ENCODE measurements around the gene SH3TC1.

The SH3TC1 gene

GRCh38 chr4:8221476-8221875 lies 22.4 kb downstream of the SH3TC1 start:
- peak; percentile 57 for DNase-seq (ENCODE audit: low read depth)
- H3K4me3 ChIP-seq (ENCODE audit: control insufficient read depth, low read depth, low read length): no peak overlapping the region
- TF ChIP-seq CTCF (conservative IDR thresholded peaks at IDR 0.05; ENCODE audit: control insufficient read depth, insufficient read depth, low read depth, low read length): no peak

- no peak for TF ChIP-seq CTCF (conservative IDR thresholded peaks at IDR 0.05; ENCODE audit: control insufficient read depth, insufficient read depth, low read depth, low read length)
- DNase-seq (ENCODE audit: low read depth): no peak
- no peak overlapping the region for H3K4me3 ChIP-seq (ENCODE audit: control insufficient read depth, low read depth, low read length)
Observed at GRCh38 chr4:8221985-8222384, 22.9 kb downstream of the SH3TC1 start.

- no peak overlapping the region for H3K4me3 ChIP-seq (ENCODE audit: control insufficient read depth, low read depth, low read length)
- DNase-seq (ENCODE audit: low read depth): no peak
- TF ChIP-seq CTCF (conservative IDR thresholded peaks at IDR 0.05; ENCODE audit: control insufficient read depth, insufficient read depth, low read depth, low read length): no peak
Observed at GRCh38 chr4:8222609-8223388, 23.7 kb downstream of the SH3TC1 start.

- no peak for TF ChIP-seq CTCF (conservative IDR thresholded peaks at IDR 0.05; ENCODE audit: control insufficient read depth, insufficient read depth, low read depth, low read length)
- H3K4me3 ChIP-seq (ENCODE audit: control insufficient read depth, low read depth, low read length): no peak overlapping the region
- no peak for DNase-seq (ENCODE audit: low read depth)
Observed at GRCh38 chr4:8224267-8224974, 25.3 kb downstream of the SH3TC1 start.

GRCh38 chr4:8224975-8225625 lies 26.0 kb downstream of the SH3TC1 start:
- TF ChIP-seq CTCF (conservative IDR thresholded peaks at IDR 0.05; ENCODE audit: control insufficient read depth, insufficient read depth, low read depth, low read length): no peak
- DNase-seq (ENCODE audit: low read depth): no peak
- no peak overlapping the region for H3K4me3 ChIP-seq (ENCODE audit: control insufficient read depth, low read depth, low read length)

GRCh38 chr4:8225706-8226443 lies 26.8 kb downstream of the SH3TC1 start:
- no peak overlapping the region for H3K4me3 ChIP-seq (ENCODE audit: control insufficient read depth, low read depth, low read length)
- no peak for TF ChIP-seq CTCF (conservative IDR thresholded peaks at IDR 0.05; ENCODE audit: control insufficient read depth, insufficient read depth, low read depth, low read length)
- no peak for DNase-seq (ENCODE audit: low read depth)

All from fibroblast of mammary gland (primary cell).